GM21360 (cell line): ENCODE measurements around the gene TNXB.

Experiments
- ATAC-seq: cut with Tn5 transposase; IDR thresholded peaks from one replicate; pipeline ENCODE4 v1.9.1; 2021; ENCODE audit warnings: mild to moderate bottlenecking, moderate library complexity; ENCODE audit not compliant: unreplicated experiment

Gene TNXB, protein sequence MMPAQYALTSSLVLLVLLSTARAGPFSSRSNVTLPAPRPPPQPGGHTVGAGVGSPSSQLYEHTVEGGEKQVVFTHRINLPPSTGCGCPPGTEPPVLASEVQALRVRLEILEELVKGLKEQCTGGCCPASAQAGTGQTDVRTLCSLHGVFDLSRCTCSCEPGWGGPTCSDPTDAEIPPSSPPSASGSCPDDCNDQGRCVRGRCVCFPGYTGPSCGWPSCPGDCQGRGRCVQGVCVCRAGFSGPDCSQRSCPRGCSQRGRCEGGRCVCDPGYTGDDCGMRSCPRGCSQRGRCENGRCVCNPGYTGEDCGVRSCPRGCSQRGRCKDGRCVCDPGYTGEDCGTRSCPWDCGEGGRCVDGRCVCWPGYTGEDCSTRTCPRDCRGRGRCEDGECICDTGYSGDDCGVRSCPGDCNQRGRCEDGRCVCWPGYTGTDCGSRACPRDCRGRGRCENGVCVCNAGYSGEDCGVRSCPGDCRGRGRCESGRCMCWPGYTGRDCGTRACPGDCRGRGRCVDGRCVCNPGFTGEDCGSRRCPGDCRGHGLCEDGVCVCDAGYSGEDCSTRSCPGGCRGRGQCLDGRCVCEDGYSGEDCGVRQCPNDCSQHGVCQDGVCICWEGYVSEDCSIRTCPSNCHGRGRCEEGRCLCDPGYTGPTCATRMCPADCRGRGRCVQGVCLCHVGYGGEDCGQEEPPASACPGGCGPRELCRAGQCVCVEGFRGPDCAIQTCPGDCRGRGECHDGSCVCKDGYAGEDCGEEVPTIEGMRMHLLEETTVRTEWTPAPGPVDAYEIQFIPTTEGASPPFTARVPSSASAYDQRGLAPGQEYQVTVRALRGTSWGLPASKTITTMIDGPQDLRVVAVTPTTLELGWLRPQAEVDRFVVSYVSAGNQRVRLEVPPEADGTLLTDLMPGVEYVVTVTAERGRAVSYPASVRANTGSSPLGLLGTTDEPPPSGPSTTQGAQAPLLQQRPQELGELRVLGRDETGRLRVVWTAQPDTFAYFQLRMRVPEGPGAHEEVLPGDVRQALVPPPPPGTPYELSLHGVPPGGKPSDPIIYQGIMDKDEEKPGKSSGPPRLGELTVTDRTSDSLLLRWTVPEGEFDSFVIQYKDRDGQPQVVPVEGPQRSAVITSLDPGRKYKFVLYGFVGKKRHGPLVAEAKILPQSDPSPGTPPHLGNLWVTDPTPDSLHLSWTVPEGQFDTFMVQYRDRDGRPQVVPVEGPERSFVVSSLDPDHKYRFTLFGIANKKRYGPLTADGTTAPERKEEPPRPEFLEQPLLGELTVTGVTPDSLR (N-terminal part only)

DNA sequence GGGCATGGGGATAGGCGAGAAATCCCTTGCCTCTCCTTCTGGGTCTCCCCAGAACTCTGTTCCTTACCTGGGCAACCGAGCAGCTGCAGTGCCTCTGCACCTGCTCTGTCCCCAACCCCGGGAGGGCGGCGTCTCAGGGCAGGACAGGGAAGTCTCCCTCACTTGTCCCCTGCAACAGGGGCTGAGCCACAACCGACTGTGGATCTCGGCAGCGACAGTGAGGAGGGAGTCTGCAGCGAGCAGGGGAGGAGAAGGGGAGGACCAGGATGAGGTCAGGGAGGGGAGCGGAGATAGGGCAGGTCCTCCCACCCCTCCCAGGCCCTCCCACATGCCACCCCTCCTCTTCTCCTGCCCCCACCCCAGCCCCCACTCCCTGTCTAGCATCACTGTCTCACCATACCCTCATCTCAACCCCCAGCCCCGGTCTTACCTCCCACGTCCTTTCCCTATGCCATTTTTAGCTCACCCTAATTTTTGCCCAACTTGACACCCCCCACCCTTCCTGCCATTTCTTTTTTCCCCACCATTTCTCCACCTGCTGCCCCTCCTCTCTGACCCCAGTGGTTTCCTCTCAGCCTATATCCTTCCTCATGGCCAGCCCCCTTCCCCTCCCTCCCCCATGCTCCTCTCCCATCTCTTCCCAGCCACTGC, at the start of gene TNXB:
TNXB (minus strand) TSS at position 225 of the 651 bp plus-strand sequence. CDS start 11,140 bp downstream, outside the sequence.
- ATAC-seq = no peak

DNA sequence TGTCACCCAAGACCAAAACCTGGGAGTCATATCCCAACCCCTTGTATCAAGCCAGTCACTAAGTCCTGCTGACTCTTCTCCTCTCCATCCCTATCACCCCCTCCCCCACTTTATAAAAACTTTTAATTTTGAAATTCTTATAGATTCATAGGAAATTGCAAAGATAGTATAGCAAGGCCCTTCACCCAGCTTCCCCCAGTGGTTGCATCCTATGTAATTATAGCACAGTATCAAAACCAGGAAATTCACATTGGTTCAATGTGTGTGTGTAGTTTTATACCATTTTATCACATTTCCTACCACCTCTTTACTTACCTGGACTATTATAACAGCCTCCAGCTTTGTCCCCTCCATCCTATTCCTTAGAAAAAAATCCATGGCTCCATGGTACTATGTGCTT, 48.9 kb upstream of the TNXB start:
- no peak for ATAC-seq

DNA sequence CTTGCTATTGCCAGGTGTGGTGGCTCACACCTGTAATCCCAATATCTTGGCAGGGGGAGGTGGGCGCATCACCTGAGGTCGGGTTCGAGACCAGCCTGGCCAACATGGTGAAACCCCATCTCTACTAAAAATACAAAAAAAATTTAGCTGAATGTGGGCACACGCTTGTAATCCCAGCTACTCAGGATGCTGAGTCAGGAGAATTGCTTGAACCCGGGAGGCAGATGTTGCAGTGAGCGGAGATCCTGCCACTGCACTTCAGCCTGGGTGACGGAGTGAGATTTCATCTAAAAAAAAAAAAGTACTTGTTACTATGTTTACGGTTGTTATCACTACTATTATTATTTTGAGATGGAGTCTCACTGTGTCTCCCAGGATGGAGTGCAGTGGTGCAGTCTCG, 47.8 kb upstream of the TNXB start:
- no peak for ATAC-seq

DNA sequence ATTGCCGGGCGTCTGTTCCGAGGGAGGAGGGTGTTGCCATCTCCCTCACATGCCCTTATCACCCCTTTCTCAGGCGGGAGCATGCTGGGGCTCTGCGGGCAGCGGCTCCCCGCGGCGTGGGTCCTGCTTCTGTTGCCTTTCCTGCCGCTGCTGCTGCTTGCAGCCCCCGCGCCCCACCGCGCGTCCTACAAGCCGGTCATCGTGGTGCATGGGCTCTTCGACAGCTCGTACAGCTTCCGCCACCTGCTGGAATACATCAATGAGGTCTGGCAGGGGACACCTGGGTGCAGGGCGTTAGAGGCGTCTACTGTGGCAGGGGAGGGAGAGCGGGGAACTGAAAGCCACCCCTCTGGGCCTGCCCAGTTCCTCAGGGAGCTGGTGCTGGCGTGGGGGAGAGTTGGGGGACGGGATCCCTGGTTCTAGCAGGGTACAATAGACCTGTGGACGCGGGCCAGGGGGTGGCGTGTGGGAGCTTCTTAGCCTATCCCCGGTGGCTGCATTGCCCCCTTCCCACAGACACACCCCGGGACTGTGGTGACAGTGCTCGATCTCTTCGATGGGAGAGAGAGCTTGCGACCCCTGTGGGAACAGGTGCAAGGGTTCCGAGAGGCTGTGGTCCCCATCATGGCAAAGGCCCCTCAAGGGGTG, 45.5 kb upstream of the TNXB start:
- ATAC-seq = no peak

DNA sequence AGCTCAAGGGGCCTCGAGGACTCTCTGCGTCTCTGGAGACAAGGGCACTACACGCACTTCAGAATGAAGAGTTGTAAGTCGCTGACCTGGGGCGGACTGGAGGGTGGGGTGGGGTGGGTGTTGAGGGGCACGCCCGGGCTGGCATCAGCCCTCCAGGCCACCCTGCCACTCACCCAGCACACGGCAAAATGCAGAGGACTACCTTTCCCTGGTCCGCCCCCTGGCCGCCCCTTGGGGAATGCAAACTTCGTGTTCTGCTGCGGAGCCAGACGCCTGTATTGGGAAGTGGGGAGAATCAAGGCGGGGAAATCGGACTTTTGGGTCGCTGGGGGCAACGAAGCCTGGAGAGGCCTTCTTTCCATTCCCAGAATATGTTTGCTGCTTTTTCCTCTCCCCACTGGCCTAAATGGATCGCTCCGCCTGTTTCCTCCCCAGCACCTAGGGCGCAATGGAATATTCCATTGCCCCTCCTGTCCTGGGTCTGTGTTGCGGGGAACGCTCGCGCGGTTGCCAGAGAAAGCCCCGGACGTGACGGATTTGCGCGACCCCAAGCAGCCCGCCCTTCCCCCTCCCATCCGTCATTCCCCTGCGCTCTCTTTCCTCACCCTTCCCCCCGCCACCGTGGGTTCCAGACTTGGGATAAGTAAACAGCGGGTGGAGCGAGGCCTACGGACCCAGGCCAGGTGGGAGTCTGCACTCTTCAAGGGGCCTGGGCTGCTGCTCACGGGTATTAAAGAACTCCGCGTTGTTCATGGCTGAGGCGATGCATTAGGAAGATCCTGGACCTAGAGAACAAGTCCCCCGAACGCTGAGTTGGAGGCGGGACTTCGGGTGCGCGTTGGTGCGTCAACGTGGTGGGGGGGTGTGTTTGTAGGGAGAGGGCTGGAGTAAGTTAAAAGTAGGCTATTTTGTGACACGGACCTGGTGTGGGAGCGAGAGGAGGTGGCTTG, 44.7 kb upstream of the TNXB start, which contains the start of gene PPT2:
PPT2 (plus strand) TSS at position 578 of the 950 bp plus-strand sequence. CDS start 454 bp downstream, outside the sequence.
- ATAC-seq = no peak

DNA sequence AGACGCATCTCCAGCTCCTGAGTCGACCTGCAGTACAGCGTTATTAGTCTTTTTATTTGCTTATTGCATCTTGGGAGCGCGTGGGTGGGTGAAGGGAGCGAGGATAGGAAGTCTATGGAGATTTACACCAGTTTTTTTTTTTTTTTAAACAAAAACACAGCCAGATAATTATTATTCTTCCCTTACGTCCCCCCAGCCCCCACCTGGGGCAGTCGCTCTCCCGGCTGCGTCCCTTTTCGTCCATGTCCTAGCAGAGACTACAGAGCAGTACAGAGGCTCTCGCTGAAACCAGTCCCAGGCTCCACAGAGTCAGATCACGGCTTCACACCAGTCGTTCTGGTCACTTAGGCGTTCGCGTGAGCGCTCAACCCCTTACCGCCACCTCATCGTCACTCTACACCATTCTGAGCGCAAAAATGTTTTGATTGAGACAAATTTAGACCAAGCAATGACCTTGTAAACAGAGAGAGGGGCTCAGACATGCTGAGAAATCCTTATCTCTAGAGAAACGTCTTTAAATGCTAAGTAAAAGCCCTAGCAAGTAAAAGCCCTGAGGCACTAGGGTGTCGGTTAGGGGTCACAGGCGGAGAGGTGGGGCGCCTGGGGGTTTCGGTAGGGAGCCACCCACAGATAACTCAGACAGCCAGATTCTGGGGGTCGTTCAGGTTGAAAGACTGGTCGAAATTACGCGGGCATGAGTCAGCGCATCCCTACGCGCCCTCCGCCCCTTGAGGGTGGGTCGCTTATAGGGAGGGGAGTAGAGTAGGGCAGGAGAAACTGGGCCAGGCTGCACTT, 43.8 kb upstream of the TNXB start:
- ATAC-seq = no peak

DNA sequence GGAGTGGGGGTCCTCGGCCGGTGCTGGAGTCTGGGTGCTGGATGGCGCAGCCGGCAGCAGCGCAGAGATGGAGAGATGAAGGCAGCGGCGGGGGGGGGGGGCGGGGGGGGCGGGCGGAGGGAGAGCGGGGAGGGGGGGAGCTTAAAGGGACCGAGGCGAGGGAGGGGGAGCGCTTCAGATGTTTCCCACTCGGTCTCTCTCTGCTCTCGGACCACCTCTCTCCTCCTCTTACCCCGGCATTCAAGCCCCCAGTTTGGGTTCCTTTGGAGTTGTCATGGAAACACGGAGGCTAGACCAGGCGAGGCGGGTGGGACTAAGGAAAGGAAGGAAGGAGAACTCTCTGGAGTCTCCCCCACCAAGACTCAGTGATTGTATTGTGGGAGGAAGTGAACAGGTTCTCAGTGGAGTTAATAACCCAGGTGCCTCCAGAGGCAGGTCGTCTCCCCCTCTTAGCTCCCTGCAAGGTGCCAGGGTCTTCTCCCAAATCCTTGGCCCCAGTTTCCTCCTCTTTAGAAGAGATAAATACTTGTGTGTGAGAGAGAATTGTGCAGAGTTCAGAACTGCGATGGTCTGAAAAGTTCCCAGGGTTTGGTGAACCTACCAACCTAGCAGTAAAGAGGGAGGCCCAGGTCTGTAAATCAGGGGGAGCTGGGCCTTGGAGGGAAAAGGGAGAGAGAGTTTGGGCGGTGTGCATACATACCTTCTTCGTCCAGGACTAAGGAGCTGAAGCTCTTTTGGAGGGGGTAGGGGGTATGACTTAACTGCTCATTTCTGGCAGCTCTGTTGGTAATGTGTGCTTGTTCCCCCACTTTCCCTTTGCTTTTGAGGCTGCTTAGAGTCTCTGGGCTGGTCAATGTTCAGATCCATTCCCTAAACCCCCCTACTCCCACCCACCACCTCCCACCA, 43.0 kb upstream of the TNXB start, which contains the start of gene PRRT1:
PRRT1 (minus strand) TSS at position 77 of the 906 bp plus-strand sequence. CDS start 112 bp downstream, outside the sequence.
- no peak for ATAC-seq

DNA sequence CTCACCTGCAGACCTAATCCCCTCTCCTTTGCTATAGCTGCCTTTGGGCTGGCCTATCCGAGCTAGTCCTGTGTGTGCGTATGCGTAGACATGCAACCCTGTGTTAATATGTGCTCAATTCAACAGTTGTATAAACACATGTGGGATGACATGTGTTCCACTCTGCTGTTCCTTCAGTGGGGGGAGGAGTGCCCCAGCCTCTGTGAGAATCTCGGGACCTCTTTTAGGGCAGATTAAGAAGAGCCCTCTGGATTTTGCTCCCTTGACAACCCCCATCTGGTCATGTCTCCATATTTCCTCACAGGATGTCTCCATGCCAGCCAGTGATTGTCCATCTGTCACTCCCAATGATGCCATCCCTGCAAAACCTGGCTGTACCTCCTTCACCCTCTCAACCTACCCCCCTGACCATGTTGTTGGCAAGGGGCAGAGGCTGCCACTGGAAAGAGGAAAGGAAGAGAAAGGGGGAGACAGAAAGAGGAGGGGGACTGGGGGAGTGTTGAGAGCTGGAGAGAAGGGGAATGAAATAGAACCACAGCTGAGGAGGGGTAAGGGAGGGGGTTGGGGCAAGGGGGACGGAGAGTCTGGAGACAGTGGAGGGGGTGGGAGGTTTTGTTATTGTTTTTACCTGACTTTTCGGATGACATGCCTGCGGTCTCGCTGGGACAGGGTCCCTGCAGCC, 42.2 kb upstream of the TNXB start:
- no peak for ATAC-seq

DNA sequence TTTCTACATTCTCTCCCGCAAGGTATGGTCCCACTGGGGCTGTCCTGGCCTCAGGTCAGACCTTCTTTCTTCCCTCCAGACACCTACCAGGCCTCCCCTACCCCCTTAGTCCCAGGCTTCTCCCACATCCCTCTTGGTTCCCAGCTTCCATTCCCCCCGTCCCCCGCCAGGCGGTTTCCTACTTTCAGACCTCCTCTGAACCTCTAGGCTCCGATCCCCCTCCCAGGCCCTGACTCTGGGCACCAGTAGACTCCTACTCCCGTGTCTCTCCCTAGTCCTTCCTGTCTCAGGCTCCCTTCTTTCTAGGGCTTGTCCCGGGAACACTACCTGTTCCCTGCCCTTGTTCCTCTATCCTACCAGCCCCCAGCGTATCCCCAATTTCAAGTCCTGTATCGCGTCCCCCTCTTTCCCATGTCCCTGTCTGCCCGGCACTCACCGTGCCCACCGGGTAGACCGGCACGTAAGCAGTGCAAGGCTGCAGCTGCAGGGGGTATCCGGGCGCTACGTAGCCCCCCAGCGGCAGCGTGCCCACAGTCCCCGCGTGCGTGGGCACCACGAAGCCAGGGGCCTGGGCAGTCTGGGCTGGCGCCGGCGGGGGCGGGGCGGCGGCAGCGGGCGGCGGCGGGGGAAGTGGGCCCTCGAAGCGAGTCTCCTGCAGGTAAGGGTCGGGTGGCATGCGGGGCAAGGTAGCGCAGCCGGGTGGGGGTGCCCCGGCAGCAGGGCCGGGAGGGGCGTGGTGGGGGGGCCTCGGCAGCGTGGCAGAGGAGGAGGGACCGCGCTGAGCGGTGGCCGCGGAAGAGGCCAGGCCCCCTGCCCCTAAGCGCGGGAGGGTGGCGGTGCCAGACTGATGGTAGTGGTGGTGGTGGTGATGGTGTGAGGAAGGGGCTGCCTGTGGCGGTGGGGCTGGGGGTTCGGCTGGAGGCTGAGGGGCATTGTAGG, 41.1 kb upstream of the TNXB start:
- no peak for ATAC-seq

DNA sequence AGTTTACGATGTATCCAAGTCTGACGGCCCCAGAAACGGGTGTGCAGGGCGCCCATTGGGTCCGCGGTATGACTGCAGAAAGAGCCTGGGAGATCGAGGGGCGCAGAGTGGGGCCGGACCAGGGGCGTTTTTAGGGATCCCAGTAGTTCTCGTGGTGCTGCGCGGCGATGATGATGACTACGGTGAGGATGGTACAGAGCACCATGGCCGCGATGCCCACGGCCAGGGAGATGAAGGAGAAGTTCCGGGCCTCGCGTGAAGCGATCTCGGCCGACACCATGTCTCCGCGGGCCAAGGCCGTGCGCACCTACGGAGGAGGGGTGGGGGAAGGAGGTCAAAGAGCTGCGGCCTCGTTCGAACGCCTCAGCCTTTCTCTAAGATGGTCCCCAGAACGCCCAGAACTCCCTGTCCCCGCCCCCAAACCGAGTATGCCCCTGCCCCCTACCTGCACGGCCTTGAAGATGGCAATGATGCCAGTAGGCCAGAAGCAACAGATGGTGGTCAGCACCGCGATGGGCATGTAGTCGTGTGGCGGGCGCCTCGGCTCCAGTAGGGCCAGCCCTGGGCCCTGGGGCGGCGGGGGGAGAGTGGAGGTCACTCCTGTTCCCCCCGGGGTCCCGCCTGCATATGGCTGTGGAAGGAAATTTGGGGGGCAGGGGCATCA, 40.1 kb upstream of the TNXB start:
- no peak for ATAC-seq

DNA sequence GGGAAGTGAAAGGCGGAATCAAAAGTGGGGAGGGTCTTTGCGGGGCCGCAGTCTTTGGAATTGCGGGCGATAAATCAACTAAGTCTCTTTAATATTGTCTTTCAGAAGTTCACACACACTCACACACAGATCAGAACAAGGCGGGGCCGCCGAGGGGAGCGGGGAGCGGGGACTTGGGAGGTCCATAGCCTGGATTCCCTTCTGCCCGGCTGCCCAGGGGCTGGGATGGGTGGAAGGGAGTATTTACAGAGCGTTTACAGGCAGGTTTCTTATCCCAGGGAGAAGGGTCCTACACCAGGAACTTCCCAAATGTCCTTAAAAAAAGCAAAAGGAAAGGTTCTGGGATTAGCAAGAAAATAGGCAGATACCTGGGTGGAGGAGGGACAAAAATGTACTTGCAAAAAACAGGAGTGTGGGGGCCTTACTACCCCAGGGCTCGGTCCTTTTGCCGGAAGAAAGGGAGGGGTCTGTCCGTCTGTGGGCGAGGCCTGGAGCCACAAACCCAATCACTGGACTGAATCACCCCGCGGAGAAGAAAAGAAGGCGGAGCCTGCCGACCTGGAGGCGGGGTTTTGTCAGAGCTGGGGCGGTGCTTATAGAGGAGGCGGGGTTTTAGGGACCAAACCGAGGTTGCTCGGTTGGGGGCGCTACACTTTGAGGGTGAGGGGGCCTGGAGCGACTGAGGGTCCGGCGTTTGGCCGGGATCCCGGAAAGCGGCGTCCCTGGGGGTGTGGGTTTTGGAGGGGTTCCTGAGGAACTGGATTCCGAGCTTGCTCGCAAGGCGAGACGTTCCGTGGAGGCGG, 39.4 kb upstream of the TNXB start:
- ATAC-seq = no peak

DNA sequence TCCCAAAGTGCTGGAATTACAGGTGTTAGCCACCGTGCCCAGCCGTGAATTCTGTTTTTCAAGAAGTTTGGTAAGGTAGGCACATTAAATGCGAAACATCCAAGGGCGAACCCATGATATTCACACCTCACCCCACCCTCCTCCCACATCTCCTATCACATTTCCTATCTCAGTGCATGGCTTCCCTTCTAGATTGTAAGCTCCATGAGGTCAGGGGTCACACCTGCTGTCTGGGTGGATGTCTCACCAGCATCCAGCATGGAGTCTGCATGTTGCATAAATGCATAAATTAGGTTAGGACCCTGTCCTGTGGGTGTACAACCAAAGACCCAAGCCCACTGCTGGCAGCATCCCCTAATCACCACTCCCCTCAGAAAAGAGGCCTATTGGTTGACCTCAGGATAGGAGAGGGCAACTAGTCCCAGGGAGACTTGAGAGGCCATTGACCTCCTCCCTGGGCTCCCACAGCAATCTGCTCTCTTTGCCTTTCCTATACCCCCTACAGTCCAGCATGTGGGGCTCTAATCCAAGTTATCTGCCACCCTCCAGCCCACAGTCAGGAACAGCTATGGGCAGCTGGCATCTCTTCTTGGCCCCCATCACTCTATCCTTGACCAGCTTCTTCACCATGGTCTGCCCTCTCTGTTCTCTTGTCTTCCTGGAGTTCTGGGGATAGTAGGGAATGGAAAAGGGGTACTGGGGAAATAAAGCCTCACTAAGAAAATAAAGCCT, 38.4 kb upstream of the TNXB start:
- ATAC-seq = no peak

DNA sequence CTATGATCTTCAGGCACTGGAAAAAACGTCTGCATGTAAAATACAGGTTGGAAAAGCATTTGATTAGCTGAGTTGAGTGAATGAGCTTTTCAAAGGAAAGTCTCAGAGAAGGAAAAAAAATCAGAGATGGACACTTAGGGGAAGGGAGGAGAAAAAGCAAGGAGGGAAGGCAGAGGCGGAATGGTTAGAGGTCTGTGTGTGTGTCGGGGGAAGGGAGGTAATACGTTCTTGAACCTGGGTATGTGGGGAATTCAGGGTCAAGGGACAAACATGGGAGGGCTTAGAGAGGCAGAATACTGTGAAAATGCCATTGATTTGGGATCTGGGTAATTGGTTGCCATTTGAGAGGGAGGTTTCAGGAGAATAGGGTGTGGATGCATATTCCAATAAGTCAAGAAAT, 37.5 kb upstream of the TNXB start:
- no peak for ATAC-seq
